Mammary epithelial cell (primary cell): Measurements from ENCODE around the gene PLPPR1.

Experiments used
- EZH2 ChIP-seq: IDR thresholded peaks from 2 replicates; pipeline ENCODE4 v1.6.1; 2012; ENCODE audit warnings: low read length, inconsistent platforms, borderline replicate concordance
- TF ChIP-seq, protein P1 (sequence below), 2 donors: IDR thresholded peaks in 1 of 2; conservative IDR thresholded peaks in 1 of 2; 2 replicates each; pipeline ENCODE4 v1.5.1; 2011 to 2012; ENCODE audit warnings: inconsistent platforms in 2 of 2, low read length in 2 of 2, mild to moderate bottlenecking in 2 of 2, control low read depth in 1 of 2, low read depth in 1 of 2; ENCODE audit not compliant: insufficient read depth in 1 of 2; ENCODE audit errors: extremely low read depth in 1 of 2

DNA sequence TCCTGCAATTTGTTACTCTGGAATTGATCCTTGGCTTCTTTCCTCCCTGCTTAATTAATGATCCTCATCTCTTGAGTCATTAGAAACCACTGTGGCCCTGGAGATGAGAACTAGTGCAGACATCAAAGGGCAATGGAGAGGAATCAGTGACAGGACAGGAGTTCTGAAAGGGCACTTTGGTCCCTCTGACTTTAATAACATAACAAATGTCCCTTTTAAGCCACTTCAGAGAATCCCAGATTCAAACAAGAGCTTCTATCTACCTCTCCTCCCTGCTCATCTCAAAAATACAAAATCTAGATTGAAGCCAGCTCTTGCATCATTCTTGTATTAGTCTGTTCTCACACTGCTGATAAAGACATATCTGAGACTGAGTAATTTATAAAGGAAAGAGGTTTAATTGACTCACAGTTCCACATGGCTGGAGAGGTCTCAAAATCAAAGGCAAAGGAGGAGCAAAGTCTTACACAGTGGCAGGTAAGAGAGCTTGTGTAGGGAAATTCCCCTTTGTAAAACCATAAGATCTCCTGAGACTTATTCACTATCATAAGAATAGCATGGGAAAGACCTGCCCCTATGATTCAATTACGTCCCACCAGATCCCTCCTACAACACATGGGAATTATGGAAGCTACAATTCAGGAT is 139.1 kb downstream of the PLPPR1 start:
- TF ChIP-seq, protein P1, sequence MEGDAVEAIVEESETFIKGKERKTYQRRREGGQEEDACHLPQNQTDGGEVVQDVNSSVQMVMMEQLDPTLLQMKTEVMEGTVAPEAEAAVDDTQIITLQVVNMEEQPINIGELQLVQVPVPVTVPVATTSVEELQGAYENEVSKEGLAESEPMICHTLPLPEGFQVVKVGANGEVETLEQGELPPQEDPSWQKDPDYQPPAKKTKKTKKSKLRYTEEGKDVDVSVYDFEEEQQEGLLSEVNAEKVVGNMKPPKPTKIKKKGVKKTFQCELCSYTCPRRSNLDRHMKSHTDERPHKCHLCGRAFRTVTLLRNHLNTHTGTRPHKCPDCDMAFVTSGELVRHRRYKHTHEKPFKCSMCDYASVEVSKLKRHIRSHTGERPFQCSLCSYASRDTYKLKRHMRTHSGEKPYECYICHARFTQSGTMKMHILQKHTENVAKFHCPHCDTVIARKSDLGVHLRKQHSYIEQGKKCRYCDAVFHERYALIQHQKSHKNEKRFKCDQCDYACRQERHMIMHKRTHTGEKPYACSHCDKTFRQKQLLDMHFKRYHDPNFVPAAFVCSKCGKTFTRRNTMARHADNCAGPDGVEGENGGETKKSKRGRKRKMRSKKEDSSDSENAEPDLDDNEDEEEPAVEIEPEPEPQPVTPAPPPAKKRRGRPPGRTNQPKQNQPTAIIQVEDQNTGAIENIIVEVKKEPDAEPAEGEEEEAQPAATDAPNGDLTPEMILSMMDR (conservative IDR thresholded peaks at IDR 0.05 in 1 of 2, IDR thresholded peaks at IDR 0.05 in 1 of 2; ENCODE audit: extremely low read depth in 1 of 2, insufficient read depth in 1 of 2, low read depth in 1 of 2, low read length in 2 of 2): no peak
- TF ChIP-seq EZH2: no peak
